WTC11 (cell line): ENCODE measurements around the gene IGFN1. TPM values are rescaled to one million over a fixed set of nuclear protein-coding genes. Genes with fewer than 3 reads are reported as not detected.

Source experiments
- ATAC-seq: fragments of 200-7000 bp; cut with Tn5 transposase; 2 replicates; pipeline ENCODE4 v1.10.0; 2021; ENCODE audit warnings: mild to moderate bottlenecking, moderate library complexity
- CTCF ChIA-PET: fragments of 300-600 bp; sonication (Branson Sonifier 250); formaldehyde crosslinking; loops from one replicate; lab custom pipeline; 2021; ENCODE audit warnings: antibody characterized with exemption; lab: Charles Lee
- POLR2A ChIA-PET: fragments of 350-600 bp; sonication (Branson Sonifier 250); formaldehyde crosslinking; loops from one replicate; lab custom pipeline; 2021; ENCODE audit warnings: antibody characterized with exemption; lab: Charles Lee
- DNase-seq: peaks from one replicate; pipeline ENCODE4 v3.0.0; 2021; ENCODE audit warnings: low spot score
- H3K27ac Mint-ChIP-seq: 2 replicates; pipeline ENCODE4 v1.8.0; 2021; ENCODE audit warnings: mixed read lengths
- H3K27me3 Mint-ChIP-seq: 2 replicates; pipeline ENCODE4 v1.8.0; 2021; ENCODE audit warnings: low read depth, mild to moderate bottlenecking, moderate library complexity, mixed read lengths
- H3K36me3 Mint-ChIP-seq: 2 replicates; pipeline ENCODE4 v1.8.0; 2021; ENCODE audit warnings: mixed read lengths
- H3K4me1 Mint-ChIP-seq: 2 replicates; pipeline ENCODE4 v1.8.0; 2022; ENCODE audit warnings: mixed read lengths
- H3K4me3 Mint-ChIP-seq: 2 replicates; pipeline ENCODE4 v1.8.0; 2021; ENCODE audit warnings: mild to moderate bottlenecking, moderate library complexity, mixed read lengths
- H3K9me3 Mint-ChIP-seq: 2 replicates; pipeline ENCODE4 v1.8.0; 2021; ENCODE audit warnings: mixed read lengths
- GTF2I ChIP-seq: fragments of 250-450 bp; sonication (Bioruptor Pico); conservative IDR thresholded peaks from 2 replicates; pipeline ENCODE4 v1.4.0; 2021; ENCODE audit warnings: mild to moderate bottlenecking
- IRF2 ChIP-seq: sonication (generic); formaldehyde crosslinking; IDR thresholded peaks from 2 replicates; pipeline ENCODE4 v1.8.0; 2022; ENCODE audit warnings: low read depth, missing genetic modification reagents, borderline replicate concordance
- JUN ChIP-seq: sonication (generic); formaldehyde crosslinking; IDR thresholded peaks from 2 replicates; pipeline ENCODE4 v1.8.0; 2023; ENCODE audit warnings: mild to moderate bottlenecking, missing genetic modification reagents
- NFYB ChIP-seq: sonication (generic); formaldehyde crosslinking; conservative IDR thresholded peaks from 2 replicates; pipeline ENCODE4 v1.8.0; 2022; ENCODE audit warnings: low read depth, missing genetic modification reagents
- SOX15 ChIP-seq: fragments of 250-450 bp; sonication (Bioruptor Pico); IDR thresholded peaks from 2 replicates; pipeline ENCODE4 v1.9.0; 2021; ENCODE audit warnings: mild to moderate bottlenecking
- TP53 ChIP-seq: sonication (generic); formaldehyde crosslinking; IDR thresholded peaks from 2 replicates; pipeline ENCODE4 v1.8.1; 2023; ENCODE audit warnings: mild to moderate bottlenecking, missing genetic modification reagents
- ZBTB21 ChIP-seq: sonication (generic); formaldehyde crosslinking; IDR thresholded peaks from 2 replicates; pipeline ENCODE4 v1.8.1; 2023; ENCODE audit warnings: mild to moderate bottlenecking, missing genetic modification reagents, borderline replicate concordance
- ZNF219 ChIP-seq: sonication (generic); formaldehyde crosslinking; IDR thresholded peaks from 2 replicates; pipeline ENCODE4 v1.8.0; 2023; ENCODE audit warnings: missing genetic modification reagents, mild to moderate bottlenecking, borderline replicate concordance
- ZNF671 ChIP-seq: fragments of 250-450 bp; sonication (Bioruptor Pico); IDR thresholded peaks from 2 replicates; pipeline ENCODE4 v1.8.0; 2021; ENCODE audit warnings: mild to moderate bottlenecking
- total RNA-seq: library from RNA; stranded (reverse); gene quantifications from 3 replicates; pipeline ENCODE4 v1.2.3, GENCODE V29; 2021
- TF ChIP-seq, protein P1 (sequence below): fragments of 250-450 bp; sonication (Bioruptor Pico); IDR thresholded peaks from 2 replicates; pipeline ENCODE4 v1.9.0; 2021; ENCODE audit warnings: mild to moderate bottlenecking, borderline replicate concordance
- TF ChIP-seq, protein P2 (sequence below): sonication (generic); formaldehyde crosslinking; IDR thresholded peaks from 2 replicates; pipeline ENCODE4 v1.8.1; 2022; ENCODE audit warnings: mild to moderate bottlenecking, missing genetic modification reagents, moderate library complexity, borderline replicate concordance
- TF ChIP-seq, protein P3 (sequence below): sonication (generic); formaldehyde crosslinking; IDR thresholded peaks from 2 replicates; pipeline ENCODE4 v1.8.1; 2023; ENCODE audit warnings: mild to moderate bottlenecking, missing genetic modification reagents
- TF ChIP-seq, protein P4 (sequence below): sonication (generic); formaldehyde crosslinking; IDR thresholded peaks from 2 replicates; pipeline ENCODE4 v1.8.1; 2022; ENCODE audit warnings: low read depth, missing genetic modification reagents, borderline replicate concordance
- TF ChIP-seq, protein P5 (sequence below): sonication (generic); formaldehyde crosslinking; IDR thresholded peaks from 2 replicates; pipeline ENCODE4 v1.8.1; 2022; ENCODE audit warnings: mild to moderate bottlenecking, moderate library complexity, missing genetic modification reagents
- TF ChIP-seq, protein P6 (sequence below): sonication (generic); formaldehyde crosslinking; IDR thresholded peaks from 2 replicates; pipeline ENCODE4 v1.8.0; 2023; ENCODE audit warnings: missing genetic modification reagents, mild to moderate bottlenecking, borderline replicate concordance
- TF ChIP-seq, protein P7 (sequence below): fragments of 250-450 bp; sonication (Bioruptor Pico); IDR thresholded peaks from 2 replicates; pipeline ENCODE4 v1.9.0; 2021; ENCODE audit warnings: mild to moderate bottlenecking
- TF ChIP-seq, protein P8 (sequence below): sonication (generic); formaldehyde crosslinking; IDR thresholded peaks from 2 replicates; pipeline ENCODE4 v1.8.1; 2023; ENCODE audit warnings: mild to moderate bottlenecking, missing genetic modification reagents, moderate library complexity

IGFN1 gene
- total RNA-seq, 1 experiment from 2014 or later: 0.11 TPM

DNA sequence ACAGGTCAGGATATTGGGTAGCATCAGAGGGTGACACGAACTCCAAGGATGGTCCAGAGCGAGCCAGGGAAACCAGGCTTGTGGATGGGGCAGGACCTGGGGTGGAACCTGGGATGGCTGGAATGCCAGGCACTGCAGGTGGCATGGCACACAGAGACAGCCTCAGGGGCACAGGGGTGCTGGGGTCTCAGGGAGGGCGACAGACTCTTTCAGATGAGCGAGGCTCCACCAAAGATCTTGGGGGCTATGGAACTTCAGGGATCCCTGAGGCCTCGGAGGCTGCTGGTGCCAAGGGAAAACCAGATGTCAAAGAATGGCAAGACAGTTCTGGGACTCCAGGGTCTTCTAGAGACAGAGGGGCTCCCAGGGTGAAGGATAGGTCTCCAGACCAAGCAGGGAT, 21.4 kb downstream of the IGFN1 start (continued):
- TF ChIP-seq, protein P1, sequence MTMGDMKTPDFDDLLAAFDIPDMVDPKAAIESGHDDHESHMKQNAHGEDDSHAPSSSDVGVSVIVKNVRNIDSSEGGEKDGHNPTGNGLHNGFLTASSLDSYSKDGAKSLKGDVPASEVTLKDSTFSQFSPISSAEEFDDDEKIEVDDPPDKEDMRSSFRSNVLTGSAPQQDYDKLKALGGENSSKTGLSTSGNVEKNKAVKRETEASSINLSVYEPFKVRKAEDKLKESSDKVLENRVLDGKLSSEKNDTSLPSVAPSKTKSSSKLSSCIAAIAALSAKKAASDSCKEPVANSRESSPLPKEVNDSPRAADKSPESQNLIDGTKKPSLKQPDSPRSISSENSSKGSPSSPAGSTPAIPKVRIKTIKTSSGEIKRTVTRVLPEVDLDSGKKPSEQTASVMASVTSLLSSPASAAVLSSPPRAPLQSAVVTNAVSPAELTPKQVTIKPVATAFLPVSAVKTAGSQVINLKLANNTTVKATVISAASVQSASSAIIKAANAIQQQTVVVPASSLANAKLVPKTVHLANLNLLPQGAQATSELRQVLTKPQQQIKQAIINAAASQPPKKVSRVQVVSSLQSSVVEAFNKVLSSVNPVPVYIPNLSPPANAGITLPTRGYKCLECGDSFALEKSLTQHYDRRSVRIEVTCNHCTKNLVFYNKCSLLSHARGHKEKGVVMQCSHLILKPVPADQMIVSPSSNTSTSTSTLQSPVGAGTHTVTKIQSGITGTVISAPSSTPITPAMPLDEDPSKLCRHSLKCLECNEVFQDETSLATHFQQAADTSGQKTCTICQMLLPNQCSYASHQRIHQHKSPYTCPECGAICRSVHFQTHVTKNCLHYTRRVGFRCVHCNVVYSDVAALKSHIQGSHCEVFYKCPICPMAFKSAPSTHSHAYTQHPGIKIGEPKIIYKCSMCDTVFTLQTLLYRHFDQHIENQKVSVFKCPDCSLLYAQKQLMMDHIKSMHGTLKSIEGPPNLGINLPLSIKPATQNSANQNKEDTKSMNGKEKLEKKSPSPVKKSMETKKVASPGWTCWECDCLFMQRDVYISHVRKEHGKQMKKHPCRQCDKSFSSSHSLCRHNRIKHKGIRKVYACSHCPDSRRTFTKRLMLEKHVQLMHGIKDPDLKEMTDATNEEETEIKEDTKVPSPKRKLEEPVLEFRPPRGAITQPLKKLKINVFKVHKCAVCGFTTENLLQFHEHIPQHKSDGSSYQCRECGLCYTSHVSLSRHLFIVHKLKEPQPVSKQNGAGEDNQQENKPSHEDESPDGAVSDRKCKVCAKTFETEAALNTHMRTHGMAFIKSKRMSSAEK: no peak
- TF ChIP-seq ZNF671 (CRISPR knock-in tag): no peak
- TF ChIP-seq ZBTB21 (CRISPR knock-in tag): no peak

DNA sequence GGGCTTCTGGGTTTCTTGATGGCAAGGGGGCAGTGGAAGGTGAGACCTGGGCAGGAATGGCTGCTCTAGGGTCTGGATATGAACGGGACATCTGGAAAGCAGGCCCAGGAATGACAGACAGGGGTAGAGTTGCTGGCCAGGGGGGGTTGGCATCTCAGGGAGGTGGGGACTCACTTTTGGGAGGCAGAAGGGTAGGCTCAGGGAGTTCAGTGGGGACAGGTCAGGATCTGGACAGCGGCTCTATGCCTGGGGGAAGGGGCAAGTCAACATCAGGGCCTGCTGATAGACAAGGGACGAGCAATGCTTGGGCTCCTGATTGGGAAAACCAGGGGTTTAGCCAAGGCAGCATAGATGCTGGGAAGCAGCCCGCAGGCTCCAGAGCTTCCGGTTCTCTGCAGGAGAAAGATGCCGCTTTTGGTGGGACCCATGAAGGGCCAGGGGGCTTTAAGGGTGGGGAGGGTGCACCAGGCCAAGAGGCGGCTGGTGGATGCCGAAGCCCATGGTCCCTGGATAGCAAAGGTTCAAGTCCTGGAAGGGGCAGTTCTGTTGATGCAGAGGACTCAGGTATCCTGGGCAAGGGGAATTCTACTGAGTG, 21.9 kb downstream of the IGFN1 start:
- no peak overlapping the region for H3K4me3 Mint-ChIP-seq
- no peaks in the 10 kb centered on the region for H3K9me3 Mint-ChIP-seq
- no peak for ATAC-seq
- H3K36me3 Mint-ChIP-seq: no peaks in the 10 kb centered on the region
- peaks cover 30% of the 10 kb centered on the region for H3K27me3 Mint-ChIP-seq
- H3K4me1 Mint-ChIP-seq: peaks cover 8% of the 10 kb centered on the region
- no peak overlapping the region for H3K27ac Mint-ChIP-seq
- no peak for DNase-seq
- ChIA-PET CTCF (no interaction called here), POLR2A (no interaction called here)
- TF ChIP-seq TP53: no peak
- TF ChIP-seq, protein P2, sequence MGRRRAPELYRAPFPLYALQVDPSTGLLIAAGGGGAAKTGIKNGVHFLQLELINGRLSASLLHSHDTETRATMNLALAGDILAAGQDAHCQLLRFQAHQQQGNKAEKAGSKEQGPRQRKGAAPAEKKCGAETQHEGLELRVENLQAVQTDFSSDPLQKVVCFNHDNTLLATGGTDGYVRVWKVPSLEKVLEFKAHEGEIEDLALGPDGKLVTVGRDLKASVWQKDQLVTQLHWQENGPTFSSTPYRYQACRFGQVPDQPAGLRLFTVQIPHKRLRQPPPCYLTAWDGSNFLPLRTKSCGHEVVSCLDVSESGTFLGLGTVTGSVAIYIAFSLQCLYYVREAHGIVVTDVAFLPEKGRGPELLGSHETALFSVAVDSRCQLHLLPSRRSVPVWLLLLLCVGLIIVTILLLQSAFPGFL (CRISPR knock-in tag): no peak
- TF ChIP-seq, protein P3, sequence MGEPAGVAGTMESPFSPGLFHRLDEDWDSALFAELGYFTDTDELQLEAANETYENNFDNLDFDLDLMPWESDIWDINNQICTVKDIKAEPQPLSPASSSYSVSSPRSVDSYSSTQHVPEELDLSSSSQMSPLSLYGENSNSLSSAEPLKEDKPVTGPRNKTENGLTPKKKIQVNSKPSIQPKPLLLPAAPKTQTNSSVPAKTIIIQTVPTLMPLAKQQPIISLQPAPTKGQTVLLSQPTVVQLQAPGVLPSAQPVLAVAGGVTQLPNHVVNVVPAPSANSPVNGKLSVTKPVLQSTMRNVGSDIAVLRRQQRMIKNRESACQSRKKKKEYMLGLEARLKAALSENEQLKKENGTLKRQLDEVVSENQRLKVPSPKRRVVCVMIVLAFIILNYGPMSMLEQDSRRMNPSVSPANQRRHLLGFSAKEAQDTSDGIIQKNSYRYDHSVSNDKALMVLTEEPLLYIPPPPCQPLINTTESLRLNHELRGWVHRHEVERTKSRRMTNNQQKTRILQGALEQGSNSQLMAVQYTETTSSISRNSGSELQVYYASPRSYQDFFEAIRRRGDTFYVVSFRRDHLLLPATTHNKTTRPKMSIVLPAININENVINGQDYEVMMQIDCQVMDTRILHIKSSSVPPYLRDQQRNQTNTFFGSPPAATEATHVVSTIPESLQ (CRISPR knock-in tag): no peak
- no peak for TF ChIP-seq GTF2I (CRISPR knock-in tag)
- TF ChIP-seq, protein P4, sequence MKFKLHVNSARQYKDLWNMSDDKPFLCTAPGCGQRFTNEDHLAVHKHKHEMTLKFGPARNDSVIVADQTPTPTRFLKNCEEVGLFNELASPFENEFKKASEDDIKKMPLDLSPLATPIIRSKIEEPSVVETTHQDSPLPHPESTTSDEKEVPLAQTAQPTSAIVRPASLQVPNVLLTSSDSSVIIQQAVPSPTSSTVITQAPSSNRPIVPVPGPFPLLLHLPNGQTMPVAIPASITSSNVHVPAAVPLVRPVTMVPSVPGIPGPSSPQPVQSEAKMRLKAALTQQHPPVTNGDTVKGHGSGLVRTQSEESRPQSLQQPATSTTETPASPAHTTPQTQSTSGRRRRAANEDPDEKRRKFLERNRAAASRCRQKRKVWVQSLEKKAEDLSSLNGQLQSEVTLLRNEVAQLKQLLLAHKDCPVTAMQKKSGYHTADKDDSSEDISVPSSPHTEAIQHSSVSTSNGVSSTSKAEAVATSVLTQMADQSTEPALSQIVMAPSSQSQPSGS (CRISPR knock-in tag): no peak
- TF ChIP-seq IRF2 (CRISPR knock-in tag): no peak
- TF ChIP-seq, protein P5, sequence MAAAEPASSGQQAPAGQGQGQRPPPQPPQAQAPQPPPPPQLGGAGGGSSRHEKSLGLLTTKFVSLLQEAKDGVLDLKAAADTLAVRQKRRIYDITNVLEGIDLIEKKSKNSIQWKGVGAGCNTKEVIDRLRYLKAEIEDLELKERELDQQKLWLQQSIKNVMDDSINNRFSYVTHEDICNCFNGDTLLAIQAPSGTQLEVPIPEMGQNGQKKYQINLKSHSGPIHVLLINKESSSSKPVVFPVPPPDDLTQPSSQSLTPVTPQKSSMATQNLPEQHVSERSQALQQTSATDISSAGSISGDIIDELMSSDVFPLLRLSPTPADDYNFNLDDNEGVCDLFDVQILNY (CRISPR knock-in tag): no peak
- no peak for TF ChIP-seq ZNF219 (CRISPR knock-in tag)
- TF ChIP-seq, protein P6, sequence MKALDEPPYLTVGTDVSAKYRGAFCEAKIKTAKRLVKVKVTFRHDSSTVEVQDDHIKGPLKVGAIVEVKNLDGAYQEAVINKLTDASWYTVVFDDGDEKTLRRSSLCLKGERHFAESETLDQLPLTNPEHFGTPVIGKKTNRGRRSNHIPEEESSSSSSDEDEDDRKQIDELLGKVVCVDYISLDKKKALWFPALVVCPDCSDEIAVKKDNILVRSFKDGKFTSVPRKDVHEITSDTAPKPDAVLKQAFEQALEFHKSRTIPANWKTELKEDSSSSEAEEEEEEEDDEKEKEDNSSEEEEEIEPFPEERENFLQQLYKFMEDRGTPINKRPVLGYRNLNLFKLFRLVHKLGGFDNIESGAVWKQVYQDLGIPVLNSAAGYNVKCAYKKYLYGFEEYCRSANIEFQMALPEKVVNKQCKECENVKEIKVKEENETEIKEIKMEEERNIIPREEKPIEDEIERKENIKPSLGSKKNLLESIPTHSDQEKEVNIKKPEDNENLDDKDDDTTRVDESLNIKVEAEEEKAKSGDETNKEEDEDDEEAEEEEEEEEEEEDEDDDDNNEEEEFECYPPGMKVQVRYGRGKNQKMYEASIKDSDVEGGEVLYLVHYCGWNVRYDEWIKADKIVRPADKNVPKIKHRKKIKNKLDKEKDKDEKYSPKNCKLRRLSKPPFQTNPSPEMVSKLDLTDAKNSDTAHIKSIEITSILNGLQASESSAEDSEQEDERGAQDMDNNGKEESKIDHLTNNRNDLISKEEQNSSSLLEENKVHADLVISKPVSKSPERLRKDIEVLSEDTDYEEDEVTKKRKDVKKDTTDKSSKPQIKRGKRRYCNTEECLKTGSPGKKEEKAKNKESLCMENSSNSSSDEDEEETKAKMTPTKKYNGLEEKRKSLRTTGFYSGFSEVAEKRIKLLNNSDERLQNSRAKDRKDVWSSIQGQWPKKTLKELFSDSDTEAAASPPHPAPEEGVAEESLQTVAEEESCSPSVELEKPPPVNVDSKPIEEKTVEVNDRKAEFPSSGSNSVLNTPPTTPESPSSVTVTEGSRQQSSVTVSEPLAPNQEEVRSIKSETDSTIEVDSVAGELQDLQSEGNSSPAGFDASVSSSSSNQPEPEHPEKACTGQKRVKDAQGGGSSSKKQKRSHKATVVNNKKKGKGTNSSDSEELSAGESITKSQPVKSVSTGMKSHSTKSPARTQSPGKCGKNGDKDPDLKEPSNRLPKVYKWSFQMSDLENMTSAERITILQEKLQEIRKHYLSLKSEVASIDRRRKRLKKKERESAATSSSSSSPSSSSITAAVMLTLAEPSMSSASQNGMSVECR (CRISPR knock-in tag): no peak
- no peak for TF ChIP-seq JUN (CRISPR knock-in tag)
- TF ChIP-seq, protein P7, sequence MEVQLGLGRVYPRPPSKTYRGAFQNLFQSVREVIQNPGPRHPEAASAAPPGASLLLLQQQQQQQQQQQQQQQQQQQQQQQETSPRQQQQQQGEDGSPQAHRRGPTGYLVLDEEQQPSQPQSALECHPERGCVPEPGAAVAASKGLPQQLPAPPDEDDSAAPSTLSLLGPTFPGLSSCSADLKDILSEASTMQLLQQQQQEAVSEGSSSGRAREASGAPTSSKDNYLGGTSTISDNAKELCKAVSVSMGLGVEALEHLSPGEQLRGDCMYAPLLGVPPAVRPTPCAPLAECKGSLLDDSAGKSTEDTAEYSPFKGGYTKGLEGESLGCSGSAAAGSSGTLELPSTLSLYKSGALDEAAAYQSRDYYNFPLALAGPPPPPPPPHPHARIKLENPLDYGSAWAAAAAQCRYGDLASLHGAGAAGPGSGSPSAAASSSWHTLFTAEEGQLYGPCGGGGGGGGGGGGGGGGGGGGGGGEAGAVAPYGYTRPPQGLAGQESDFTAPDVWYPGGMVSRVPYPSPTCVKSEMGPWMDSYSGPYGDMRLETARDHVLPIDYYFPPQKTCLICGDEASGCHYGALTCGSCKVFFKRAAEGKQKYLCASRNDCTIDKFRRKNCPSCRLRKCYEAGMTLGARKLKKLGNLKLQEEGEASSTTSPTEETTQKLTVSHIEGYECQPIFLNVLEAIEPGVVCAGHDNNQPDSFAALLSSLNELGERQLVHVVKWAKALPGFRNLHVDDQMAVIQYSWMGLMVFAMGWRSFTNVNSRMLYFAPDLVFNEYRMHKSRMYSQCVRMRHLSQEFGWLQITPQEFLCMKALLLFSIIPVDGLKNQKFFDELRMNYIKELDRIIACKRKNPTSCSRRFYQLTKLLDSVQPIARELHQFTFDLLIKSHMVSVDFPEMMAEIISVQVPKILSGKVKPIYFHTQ: no peak
- TF ChIP-seq ZBTB21 (CRISPR knock-in tag): no peak
- no peak for TF ChIP-seq NFYB (CRISPR knock-in tag)
- TF ChIP-seq, protein P8, sequence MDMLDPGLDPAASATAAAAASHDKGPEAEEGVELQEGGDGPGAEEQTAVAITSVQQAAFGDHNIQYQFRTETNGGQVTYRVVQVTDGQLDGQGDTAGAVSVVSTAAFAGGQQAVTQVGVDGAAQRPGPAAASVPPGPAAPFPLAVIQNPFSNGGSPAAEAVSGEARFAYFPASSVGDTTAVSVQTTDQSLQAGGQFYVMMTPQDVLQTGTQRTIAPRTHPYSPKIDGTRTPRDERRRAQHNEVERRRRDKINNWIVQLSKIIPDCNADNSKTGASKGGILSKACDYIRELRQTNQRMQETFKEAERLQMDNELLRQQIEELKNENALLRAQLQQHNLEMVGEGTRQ (CRISPR knock-in tag): no peak
- no peak for TF ChIP-seq SOX15
